Pulmonary artery endothelial cell (primary cell): ENCODE results near the gene DCBLD2. TPM values are rescaled to one million over a fixed set of nuclear protein-coding genes. Genes with fewer than 3 reads are reported as not detected.

Experiments used
- DNase-seq: peaks from one replicate; pipeline ENCODE4 v3.0.0-alpha.2; 2011; ENCODE audit warnings: low read depth, low spot score
- total RNA-seq: library from RNA; depleted of rRNA; stranded (reverse); fragments of >200 nt; gene quantifications from 2 replicates; pipeline ENCODE4 v1.2.3, GENCODE V29; 2014

The DCBLD2 gene, protein sequence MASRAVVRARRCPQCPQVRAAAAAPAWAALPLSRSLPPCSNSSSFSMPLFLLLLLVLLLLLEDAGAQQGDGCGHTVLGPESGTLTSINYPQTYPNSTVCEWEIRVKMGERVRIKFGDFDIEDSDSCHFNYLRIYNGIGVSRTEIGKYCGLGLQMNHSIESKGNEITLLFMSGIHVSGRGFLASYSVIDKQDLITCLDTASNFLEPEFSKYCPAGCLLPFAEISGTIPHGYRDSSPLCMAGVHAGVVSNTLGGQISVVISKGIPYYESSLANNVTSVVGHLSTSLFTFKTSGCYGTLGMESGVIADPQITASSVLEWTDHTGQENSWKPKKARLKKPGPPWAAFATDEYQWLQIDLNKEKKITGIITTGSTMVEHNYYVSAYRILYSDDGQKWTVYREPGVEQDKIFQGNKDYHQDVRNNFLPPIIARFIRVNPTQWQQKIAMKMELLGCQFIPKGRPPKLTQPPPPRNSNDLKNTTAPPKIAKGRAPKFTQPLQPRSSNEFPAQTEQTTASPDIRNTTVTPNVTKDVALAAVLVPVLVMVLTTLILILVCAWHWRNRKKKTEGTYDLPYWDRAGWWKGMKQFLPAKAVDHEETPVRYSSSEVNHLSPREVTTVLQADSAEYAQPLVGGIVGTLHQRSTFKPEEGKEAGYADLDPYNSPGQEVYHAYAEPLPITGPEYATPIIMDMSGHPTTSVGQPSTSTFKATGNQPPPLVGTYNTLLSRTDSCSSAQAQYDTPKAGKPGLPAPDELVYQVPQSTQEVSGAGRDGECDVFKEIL
- total RNA-seq, result 69.0 and 71.7 TPM in 2 replicates

DNA sequence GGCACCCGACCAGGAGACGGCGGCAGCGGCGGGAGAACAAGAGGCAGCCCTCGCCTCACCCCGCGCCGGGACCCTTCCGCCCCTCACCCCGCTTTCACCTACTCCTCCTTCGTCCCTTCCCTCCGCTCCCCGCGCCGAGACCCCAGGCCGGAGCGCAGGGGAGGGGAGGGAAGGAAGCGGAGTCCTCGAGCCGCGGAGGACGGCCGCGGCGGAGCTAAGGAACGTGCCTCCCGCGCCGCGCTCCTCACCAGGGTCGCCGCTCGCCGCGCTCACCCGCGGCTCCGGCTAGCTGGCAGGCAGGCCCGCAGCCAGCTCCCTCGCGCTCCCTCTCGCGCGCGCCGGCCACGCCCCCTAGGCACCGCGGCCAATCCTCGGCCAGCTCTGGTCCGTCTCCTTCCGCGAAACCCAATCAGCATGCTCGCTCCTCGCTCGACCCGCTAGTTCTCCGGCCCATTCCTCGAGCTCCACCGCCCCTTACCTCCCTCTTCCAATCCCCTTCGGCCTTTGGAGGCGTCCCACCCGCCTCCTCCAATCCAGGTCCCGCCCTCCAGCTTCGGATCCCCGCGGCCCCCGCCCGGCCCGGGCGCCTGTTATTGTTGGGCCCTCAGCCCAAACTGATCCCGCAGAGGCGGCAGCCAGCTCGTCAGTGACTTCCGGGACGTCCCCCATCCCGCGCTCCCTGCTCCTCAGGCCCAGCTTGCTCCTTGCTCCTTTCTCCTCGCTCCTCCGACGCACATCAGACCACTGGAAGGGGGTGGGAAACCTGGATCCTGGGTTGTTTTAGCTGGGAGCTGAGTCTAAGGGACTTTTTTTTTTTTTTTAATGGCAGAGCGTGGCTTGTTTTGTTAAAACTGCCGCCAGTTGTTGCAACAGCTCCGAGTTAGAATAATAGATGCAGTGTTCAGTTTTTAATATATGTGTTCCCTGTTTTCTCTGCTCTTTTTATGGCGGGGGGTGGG lies at the start of gene DCBLD2:
Gene DCBLD2, minus strand, starts transcription at position 304 of the 959 bp plus-strand sequence. CDS start 369 bp downstream, outside the sequence.
- peak; percentile 98 for DNase-seq

DNA sequence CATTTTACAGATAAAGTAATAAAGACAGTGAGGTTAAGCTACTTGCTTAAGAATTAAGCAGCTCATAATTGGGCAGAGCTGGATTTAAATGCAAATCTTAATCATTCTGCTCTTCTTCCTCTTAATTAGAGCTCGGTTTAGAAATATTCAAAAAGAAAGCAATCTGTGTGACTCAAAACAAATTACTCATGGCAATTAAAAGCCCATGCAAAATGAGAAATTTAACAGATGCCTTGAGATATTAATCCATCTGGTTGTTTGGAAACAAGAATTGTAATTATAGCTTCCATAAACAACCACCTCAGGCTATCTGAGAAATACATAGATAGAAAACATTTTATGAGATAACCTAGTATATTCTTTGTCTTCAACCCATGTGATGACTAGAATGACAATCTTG lies 44.2 kb upstream of the DCBLD2 start:
- DNase-seq, result no peak

DNA sequence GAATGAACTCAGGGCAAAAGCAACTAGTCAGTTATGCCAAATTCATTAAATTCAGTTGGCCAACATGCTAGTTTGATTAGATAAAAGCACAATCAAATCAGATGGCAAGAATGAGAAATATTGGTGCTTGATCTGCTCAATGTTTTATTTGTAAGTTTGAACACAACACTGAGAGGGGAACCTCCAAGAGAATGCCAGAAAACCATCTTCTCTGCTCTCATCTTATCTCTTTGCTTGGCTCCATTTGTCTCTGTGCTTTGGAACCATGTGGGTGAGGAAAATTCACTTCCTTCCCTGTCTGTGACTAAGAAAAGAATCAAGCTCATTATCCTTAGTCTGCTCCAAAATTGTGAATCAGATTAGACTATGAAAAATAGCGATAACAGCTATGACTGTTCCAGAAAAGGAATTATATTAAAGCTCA lies 43.6 kb upstream of the DCBLD2 start:
- no peak for DNase-seq

DNA sequence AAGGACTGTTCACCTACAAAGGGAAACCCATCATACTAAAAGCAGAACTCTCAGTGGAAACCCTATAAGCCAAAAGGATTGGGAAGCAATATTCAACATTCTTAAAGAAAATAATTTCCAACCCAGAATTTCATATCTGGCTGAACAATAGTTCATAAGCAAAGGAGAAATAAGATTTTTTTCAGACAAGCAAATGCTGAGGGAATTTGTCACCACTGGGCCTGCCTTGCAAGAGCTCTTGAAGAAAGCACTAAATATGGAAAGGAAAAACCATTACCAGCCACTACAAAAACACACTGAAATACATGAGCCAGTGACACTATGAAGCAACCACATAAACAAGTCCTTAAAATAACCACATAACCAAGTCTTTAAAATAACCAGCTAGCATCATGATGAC lies 28.9 kb upstream of the DCBLD2 start:
- no peak for DNase-seq

DNA sequence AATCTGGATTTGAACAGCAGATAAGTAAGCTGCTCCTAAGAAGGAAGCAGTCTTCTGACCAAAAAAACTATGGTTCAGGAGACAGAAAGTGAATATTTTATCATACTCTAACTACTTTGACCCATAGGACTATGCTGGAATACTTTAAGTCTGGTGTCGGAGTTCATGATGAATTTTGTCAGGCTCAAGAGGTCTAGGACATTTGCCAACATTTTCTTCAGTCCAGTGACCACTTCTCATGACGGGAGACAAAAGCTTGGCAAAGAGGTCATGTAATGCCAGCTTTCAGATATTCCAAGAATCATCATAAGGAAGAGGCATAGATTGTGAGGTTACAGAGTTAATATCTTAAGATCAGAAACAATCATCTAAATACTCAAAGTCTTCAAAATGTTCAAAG lies 20.5 kb upstream of the DCBLD2 start:
- DNase-seq, result no peak

DNA sequence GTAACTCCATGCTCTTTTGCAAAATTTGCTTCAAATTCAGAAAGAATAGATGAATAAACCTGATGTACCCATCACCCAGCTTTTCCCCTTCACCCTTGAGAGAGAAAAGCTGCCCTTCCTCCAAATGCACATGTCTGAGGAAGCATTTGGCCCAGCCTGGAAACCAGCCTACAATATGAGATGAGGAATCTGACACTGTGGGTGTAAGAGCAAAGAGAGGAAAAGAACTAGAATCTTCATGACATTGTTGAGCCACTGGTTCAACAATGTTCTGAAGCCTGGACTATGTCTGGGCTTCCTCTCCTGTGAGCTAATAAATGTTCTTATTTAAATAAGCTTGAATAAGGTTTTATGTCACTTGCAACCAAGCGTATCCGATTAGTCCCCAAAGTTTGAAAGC lies 18.7 kb upstream of the DCBLD2 start:
- no peak for DNase-seq

DNA sequence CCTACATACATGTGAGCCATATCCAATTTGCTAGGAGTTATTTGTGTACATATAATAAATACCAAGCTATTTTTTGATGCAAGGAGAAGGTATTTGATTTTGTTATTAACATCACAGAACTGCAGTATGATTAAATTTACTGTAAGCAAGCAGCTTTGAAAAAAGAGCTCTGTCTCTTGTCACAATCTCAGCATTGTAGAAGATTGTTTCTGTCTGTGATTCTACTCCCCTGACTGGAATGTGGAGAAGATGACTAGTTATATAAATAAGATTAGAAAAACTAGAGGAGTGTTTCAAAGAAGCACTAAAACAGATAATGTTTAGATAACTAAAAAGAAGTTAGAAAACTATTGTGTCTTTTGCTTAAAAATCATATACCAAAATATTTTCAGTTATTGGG lies 17.1 kb upstream of the DCBLD2 start:
- DNase-seq, result no peak

DNA sequence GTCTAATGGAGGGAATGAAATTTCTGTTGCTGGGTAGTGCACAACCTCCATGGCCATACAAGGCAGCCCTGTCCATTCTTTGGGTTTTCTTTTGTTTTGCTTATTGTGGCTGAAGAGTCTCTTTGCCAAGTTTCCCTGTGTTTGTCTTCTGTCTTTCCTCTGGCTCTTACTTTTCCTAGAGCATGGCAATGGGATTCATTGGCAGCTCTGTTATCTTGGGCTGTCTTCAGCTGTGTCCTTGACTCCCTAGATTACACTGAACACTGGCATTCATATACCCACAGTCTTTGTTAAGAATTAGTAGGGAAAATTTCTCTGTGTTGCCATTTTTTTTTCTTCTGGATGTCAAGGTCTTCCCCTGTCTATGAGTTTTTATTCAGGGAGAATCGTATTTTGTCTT lies 16.1 kb upstream of the DCBLD2 start:
- no peak for DNase-seq

DNA sequence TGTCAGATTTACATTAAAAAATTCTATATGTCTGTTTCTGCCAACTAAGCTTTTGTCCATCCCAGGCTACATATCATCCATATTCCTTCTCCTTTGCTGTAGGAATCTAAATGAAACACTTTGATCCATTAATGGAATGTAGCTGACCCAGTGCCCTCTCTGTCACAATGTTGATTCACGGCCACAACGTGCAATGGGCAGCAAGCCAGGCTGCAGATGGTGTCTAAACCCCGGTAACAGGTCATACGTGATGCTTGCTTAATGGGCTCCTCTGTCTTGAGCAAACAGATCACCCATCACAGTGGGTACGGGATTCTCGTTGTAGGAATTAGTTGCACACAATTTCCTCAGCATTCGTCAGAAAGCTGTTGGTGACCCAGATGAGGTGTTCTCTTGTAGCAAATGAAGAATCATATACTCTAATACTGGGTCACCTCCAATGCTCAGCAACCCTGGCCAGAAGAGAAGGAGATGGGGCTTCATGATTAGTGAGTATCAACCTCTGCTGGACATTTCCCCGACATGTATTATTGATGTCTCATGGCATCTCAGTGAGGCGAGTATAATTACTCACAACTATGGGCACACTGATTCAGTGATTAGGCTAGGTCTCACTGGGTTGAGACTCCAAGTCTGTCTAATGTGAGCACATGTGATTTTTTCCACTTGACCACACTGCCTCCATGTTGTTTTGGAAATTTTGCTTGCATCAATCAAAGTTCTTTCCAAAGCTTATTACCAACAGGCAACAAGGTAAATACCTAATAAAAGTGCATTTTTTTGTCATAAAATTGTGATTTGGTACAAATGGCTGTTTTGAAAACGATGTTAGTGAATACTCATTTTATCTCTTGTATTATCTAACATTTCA lies 12.9 kb upstream of the DCBLD2 start:
- no peak for DNase-seq

DNA sequence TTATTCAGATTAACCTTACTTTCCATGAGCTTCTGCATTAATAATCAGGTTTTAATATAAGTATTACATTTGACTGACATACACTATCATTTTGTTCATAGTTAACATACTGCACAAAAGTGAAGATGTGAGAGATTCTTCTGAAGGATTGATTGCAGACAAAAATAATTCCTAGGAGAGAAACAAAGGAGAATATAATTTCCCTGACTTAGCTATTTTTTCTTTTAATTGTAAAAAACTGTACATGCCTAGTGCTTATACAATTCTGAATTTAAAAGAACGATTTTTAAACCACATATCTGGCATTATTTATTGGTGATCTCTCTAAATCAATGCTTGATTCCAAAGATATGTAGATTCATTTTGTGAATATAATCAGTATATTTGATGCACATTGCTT lies 11.0 kb upstream of the DCBLD2 start:
- no peak for DNase-seq

DNA sequence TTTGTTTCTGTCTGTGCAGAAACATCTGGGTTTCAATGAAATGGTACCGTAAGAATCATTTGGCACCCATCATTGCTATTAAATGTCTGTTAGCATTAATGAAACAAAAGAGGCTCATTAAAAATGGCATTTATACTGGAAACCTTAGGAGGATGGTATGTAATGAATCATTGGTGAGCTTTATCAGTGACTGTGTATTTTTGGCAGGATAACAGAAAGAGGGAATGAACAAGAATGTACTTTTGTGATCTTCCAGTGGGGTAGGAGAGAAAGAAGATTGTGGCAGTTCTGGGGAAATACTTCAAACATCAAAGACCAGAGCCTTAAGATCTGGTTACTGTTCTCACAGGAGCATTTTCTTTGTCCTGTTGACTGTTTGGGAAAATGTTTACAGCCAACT lies 4.7 kb upstream of the DCBLD2 start:
- no peak for DNase-seq

DNA sequence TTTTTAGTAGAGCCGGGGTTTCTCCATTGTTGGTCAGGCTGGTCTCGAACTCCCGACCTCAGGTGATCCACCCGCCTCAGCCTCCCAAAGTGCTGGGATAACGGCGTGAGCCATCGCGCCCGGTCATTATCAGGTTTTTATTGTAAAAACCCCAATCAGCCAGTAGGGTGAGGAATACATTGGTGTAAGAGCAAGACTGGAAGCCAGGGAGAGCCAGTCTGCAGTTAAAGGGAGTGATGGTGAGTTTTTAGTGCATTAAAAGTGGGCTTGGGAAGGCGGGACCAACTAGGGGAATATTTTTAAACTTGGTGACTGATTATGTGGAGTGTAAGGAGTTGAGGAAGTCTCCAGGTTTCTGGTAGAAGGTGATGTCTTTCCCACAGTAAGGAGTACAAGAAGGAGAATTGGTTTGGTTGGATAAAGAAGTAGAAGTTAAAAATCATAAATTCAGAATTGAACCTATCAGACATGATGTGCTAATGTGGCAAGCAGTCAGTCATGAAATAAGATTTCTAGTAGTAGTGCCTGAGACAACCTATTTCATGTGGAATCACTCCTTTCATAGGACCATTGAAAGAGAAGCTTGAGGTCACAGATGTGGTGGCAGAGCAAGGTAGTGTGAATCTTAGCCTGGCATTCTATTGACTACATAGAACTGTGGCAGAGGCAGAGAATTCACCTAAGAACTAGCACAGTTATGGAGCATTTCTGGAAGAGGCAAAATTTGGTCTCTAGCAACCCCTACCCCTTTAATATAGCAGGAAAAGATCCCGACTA lies 2.4 kb upstream of the DCBLD2 start:
- DNase-seq, result no peak

DNA sequence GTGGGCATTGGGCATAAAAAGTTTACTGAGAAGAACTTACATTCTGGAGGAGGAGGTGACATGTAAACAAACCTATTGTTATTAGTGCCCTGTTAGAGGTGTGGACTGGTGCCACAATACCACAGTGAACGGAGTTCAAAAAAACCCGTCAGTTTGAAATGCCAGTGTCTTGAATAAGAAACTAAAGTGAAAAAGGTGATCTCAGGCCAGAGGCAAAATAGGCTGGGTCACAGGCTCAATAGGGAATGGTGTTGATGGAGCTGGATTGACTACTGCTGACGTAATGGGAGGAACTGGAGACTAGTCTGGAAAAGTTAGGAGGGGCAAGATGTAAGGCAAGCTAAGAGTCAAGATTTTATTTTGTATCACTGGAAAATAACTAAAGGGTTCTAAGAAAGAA lies 1.6 kb upstream of the DCBLD2 start:
- no peak for DNase-seq

DNA sequence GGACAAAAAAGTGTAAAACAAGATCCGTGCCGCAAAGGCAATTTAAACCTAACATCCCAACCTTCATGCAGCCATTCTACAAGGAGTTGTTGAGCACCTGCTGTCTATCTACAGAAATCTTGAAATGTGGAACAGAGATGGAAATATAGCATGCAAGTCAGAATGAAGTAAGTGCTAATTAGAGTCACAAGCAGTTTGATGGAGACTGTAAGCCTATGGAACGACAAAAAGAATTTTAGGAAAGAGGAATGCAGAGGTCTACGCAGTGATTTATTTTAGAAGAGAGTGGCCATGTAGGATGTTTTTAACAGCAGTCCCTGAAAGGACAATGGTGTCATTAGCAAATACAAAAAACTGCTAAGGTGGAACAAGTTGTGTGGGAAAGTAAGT lies 851 bp upstream of the DCBLD2 start:
- DNase-seq, result no peak

DNA sequence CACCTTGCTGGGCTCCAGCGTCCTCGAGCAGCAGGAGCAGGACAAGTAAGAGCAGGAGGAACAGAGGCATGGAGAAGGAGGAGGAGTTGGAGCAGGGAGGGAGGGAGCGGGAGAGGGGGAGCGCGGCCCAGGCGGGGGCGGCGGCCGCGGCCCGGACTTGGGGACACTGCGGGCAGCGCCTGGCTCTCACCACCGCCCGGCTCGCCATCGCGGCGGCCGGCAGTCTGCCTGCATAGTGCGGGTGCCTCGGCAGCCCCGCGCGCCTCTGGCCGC lies 440 bp downstream of the DCBLD2 start:
- no peak for DNase-seq

DNA sequence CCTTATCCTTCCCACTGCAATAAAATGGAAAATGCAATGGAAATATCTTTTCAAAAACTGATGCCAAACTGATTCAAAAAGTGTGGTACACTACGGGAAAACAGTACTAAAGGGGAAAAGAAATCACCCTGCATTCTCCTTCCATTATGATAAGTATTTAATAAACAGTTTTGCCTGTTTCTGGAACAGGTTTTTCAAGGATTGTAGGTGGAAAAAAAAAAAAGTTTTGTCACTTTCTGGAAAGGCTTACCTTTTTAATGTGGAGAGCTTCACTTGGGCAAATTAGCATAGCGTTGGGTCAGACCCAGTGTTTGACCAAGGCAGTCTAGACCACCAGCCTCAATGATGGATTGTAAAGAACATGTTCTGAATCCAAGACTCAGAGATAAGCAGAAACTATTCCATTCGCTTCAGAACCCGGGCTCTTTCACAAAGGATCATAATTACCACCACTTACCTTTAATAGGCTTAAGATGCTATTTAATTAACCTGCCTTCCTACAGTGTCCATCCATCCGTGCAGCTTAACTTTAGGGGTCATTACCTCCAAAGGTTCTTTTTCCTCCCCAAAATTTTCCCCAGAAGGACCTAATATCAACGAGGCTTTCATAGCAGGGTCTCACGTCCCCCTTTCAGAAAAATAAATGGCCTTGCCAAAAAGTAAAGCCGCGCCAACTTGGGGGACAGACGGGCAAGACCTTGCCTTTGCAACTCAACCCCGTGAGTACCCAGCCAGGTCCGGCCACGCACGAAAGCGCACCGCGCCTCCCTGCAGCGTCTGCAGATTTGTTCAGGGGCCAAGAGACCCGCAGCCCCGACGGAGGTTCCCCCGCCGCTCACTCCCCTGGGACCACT lies 1.0 kb downstream of the DCBLD2 start:
- no peak for DNase-seq

DNA sequence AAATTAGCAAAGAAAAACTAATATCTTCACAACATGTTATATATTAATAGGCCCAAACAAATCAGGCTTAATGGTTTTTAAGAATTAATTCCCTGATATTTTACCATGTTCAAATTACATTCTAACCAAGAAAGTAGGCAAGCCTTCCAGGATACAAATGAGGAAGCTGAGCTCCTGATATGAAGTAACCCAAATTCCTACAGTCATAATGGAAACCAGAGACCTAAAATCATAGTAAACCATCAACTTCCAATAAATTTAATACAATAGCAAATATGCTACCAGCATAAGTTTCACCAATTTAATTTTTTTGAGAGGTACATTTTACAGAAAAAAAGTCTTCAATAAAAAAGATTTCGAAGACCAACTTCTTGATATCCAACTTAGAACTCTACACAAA lies 3.8 kb downstream of the DCBLD2 start:
- DNase-seq, result no peak

DNA sequence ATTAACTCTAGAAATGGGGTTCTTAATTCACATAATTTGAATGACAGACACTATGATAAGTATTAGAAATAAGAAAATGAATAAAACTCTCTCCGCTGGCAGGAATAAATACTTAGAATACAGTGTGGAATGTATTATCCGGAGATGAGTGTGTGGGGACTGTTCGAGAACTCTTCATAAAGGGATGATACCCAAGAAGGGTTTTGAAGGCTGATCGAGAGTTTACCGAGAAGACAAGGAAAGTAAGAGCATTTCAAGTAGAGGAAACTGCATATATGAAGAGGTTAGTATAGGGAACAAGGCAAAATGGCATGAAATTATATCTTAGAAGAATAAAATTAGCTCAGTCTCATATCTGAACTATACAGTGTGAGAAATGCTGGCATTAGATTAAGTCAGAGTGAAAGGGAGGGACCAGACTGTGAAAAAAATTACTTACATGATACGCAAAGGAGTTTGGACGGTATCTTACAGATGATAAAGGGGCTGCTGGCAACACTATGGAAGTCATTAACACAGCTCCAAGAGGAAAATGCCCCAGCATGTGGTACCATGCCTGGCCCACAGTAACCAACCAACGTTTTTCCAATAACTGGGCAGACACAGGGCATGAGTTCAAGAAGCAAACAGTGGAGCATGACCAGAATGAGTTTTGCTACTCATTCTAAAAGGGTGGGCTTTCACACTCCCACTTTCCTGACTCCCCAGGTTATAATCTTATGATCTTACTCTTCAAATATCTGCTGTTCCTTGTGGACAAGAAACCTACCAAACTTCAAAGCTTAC lies 6.5 kb downstream of the DCBLD2 start:
- DNase-seq, result no peak
